Fibroblast of peridontal ligament (primary cell): ENCODE results near the gene NAT16.
"Not testable (repeated sequence)": the region's sequence is repeated elsewhere in the genome, so short reads cannot be mapped to it uniquely, and the experiment has no call there.

Experiments used
- DNase-seq: peaks from one replicate; pipeline ENCODE4 v3.0.0-alpha.2; 2010; ENCODE audit errors: extremely low read depth

NAT16 gene

GRCh38 chr7:101156866-101157589, 23.1 kb downstream of the NAT16 start:
- no peak for DNase-seq

GRCh38 chr7:101156277-101156676, 23.8 kb downstream of the NAT16 start:
- no peak for DNase-seq

DNA sequence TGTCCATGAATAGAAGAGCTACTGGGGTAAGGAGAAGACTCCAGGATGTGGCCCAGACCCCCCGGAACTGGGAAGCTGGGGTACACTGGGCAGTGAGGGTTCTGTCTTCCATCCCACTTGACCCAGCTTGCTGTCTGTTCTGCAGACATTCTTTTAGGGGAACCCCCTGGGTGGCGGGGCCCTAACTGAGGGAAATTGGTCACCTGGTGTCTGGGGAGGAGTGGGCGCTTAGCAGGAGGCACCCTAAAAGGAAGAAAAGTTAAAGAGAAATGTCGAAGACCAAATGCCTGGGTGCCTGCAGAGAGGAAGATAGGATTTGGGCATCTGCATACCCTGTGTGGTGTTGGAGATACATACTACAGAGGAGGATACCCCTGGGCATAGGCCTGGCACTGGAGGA, 24.8 kb downstream of the NAT16 start:
- DNase-seq, result no peak

- DNase-seq, result no peak
Observed at GRCh38 chr7:101154693-101155102, 25.4 kb downstream of the NAT16 start.

- peak; percentile 85 for DNase-seq
Observed at GRCh38 chr7:101153969-101154692, 26.0 kb downstream of the NAT16 start, which contains the start of gene AP1S1. Gene AP1S1, plus strand, starts transcription at chr7:101154476. Its CDS starts 39 bp downstream, at chr7:101154515.

DNA sequence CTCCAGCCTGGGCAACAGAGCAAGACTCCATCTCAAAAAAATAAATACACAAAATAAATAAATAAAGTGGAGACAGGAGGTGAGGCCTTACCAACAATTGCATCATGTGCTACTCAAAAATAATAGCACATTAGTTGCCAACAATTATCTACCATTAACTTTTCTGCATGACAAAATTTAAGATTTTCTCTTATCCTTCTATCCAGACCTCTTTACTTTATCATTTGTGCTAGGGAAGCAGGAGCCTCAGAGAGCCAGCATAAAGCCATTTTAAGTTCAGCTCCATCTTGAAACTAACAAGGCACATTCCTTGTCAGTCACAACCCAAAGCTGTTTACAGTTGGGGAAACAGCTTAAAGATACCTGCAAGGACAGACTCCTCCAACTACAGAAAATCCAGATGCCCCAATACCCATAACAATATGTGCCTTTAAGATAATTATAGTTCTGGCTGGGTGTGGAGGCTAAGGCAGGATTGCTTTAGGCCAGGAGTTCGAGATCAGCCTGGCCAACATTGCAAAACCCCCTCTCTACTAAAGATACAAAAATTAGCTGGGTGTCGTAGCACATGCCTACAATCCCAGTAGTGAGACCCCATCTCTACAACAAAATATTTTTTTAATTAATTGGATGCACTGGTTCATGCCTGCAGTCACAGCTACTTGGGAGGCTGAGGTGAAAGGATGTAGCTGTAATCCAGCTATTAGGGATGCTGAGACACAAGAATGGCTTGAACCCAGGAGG, 28.0 kb downstream of the NAT16 start:
- no peak for DNase-seq

- DNase-seq, result no peak
Observed at GRCh38 chr7:101140746-101141382, 39.2 kb downstream of the NAT16 start.

DNA sequence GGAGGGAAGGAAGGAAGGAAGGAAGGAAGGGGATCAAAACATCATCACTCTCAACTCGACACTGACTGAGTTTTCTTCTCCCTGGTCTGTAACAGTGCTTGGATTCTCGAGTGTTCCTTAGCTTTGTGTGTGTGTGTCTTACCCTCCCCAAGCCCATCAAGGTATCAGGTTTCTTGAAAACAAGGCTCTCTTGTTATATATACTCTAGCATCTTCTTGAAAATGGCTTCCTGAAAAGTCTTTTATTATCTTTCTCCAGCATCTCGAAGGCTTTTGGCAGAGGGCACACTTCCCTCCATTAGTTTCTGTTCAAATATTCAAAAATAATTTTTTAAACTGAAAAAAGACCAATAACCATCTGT, 39.8 kb downstream of the NAT16 start:
- DNase-seq, result no peak

GRCh38 chr7:101138213-101138870, 41.8 kb downstream of the NAT16 start:
- peak; percentile 97 for DNase-seq

- no peak for DNase-seq
Observed at GRCh38 chr7:101137651-101138212, 42.4 kb downstream of the NAT16 start.

GRCh38 chr7:101134399-101134980, 45.6 kb downstream of the NAT16 start:
- DNase-seq, result no peak

GRCh38 chr7:101133621-101134398, 46.3 kb downstream of the NAT16 start:
- peak; percentile 60 for DNase-seq

GRCh38 chr7:101132626-101133600, 47.2 kb downstream of the NAT16 start:
- not testable (repeated sequence) for DNase-seq

DNA sequence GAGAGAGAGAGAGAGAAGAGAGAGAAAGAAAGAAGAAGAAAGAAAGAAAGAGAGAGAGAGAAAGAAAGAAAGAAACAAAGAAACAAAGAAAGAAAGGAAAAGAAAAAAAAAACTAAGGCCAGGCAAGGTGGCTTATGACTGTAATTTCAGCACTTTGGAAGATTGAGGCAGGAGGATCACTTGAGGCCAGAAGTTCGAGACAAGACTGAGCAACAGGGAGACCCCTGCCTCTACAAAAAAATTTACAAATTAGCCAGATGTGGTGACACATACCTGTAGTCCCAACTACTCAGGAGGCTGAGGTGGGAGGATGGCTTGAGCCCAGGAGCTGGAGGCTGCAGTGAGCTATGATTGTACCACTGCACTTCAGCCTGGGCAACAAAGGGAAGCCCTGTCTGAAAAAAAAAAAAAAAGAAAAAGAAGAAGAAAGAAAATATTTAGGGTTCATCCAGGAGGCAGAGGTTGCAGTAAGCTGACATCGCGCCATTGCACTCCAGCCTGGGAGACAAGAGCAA, 50.4 kb downstream of the NAT16 start:
- no peak for DNase-seq

- no peak for DNase-seq
Observed at GRCh38 chr7:101128040-101128834, 51.9 kb downstream of the NAT16 start.

- DNase-seq, result no peak
Observed at GRCh38 chr7:101127460-101128039, 52.5 kb downstream of the NAT16 start.
